ENCODE data around the gene IQCB1.

DNA sequence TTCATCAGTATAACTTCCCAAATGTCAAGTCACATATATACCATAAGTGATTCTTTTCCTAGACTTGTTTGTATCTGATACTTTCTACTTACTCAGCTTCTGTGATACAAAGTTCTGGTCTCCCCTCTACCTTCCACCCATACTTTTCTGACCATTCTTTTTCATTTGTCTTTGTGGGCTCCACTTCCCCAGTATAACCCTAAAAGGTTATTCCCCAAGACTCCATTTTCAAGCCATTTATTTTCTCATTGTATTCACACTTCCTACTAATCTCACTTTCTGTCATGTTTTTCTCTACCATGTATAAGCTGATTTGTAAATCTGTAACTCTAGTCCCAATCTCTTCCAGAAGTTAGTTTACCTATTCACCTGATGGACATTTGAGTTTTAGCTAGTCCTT, 34.0 kb downstream of the IQCB1 start:
- TF ChIP-seq, protein P1, sequence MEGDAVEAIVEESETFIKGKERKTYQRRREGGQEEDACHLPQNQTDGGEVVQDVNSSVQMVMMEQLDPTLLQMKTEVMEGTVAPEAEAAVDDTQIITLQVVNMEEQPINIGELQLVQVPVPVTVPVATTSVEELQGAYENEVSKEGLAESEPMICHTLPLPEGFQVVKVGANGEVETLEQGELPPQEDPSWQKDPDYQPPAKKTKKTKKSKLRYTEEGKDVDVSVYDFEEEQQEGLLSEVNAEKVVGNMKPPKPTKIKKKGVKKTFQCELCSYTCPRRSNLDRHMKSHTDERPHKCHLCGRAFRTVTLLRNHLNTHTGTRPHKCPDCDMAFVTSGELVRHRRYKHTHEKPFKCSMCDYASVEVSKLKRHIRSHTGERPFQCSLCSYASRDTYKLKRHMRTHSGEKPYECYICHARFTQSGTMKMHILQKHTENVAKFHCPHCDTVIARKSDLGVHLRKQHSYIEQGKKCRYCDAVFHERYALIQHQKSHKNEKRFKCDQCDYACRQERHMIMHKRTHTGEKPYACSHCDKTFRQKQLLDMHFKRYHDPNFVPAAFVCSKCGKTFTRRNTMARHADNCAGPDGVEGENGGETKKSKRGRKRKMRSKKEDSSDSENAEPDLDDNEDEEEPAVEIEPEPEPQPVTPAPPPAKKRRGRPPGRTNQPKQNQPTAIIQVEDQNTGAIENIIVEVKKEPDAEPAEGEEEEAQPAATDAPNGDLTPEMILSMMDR (IDR thresholded peaks at IDR 0.05 in 2 of 3, conservative IDR thresholded peaks at IDR 0.05 in 1 of 3; ENCODE audit: control insufficient read depth in 2 of 3, extremely low read depth in 1 of 3, insufficient read depth in 1 of 3, low read depth in 3 of 3, low read length in 3 of 3) = no peak
- TF ChIP-seq ZNF274 (IDR thresholded peaks at IDR 0.05; ENCODE audit: insufficient read depth, insufficient read length) = no peak
- TF ChIP-seq, protein P2, sequence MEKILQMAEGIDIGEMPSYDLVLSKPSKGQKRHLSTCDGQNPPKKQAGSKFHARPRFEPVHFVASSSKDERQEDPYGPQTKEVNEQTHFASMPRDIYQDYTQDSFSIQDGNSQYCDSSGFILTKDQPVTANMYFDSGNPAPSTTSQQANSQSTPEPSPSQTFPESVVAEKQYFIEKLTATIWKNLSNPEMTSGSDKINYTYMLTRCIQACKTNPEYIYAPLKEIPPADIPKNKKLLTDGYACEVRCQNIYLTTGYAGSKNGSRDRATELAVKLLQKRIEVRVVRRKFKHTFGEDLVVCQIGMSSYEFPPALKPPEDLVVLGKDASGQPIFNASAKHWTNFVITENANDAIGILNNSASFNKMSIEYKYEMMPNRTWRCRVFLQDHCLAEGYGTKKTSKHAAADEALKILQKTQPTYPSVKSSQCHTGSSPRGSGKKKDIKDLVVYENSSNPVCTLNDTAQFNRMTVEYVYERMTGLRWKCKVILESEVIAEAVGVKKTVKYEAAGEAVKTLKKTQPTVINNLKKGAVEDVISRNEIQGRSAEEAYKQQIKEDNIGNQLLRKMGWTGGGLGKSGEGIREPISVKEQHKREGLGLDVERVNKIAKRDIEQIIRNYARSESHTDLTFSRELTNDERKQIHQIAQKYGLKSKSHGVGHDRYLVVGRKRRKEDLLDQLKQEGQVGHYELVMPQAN (conservative IDR thresholded peaks at IDR 0.05) = no peak
- TF ChIP-seq IKZF1 (conservative IDR thresholded peaks at IDR 0.05) = no peak
- no peak for TF ChIP-seq CEBPB (IDR thresholded peaks at IDR 0.05; ENCODE audit: borderline replicate concordance in 1 of 2, low read depth in 2 of 2, low read length in 2 of 2)
- no peak for TF ChIP-seq EZH2 (IDR thresholded peaks at IDR 0.05; ENCODE audit: borderline replicate concordance, control insufficient read depth, low read depth, low read length)
- TF ChIP-seq, protein P3, sequence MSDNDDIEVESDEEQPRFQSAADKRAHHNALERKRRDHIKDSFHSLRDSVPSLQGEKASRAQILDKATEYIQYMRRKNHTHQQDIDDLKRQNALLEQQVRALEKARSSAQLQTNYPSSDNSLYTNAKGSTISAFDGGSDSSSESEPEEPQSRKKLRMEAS (IDR thresholded peaks at IDR 0.05; ENCODE audit: low read depth, low read length) = no peak
- no peak for TF ChIP-seq POLR2A (IDR thresholded peaks at IDR 0.05; ENCODE audit: low read depth, low read length)
- no peak for TF ChIP-seq ESRRA (IDR thresholded peaks at IDR 0.05; ENCODE audit: low read length)
- TF ChIP-seq, protein P4, sequence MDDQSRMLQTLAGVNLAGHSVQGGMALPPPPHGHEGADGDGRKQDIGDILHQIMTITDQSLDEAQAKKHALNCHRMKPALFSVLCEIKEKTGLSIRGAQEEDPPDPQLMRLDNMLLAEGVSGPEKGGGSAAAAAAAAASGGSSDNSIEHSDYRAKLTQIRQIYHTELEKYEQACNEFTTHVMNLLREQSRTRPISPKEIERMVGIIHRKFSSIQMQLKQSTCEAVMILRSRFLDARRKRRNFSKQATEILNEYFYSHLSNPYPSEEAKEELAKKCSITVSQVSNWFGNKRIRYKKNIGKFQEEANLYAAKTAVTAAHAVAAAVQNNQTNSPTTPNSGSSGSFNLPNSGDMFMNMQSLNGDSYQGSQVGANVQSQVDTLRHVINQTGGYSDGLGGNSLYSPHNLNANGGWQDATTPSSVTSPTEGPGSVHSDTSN (IDR thresholded peaks at IDR 0.05; ENCODE audit: insufficient replicate concordance, low read depth, low read length) = no peak
- no peak for TF ChIP-seq CHD4 (IDR thresholded peaks at IDR 0.05)
- no peak for TF ChIP-seq JUND (IDR thresholded peaks at IDR 0.05; ENCODE audit: low read depth, low read length)
- no peak for TF ChIP-seq EP300 (IDR thresholded peaks at IDR 0.05; ENCODE audit: borderline replicate concordance in 1 of 2, control insufficient read depth in 1 of 2, low read depth in 2 of 2, low read length in 2 of 2)

Measured in GM12878 (cell line).